Occipital lobe (tissue), 2 donors: ENCODE results near the gene PHF21B. TPM values are rescaled to one million over a fixed set of nuclear protein-coding genes. Genes with fewer than 3 reads are reported as not detected.

Source experiments
- DNase-seq: peaks from one replicate; lab custom pipeline; 2025; lab: John Stamatoyannopoulos, UW
- total RNA-seq: library from RNA; depleted of rRNA; stranded (reverse); fragments of >200 nt; gene quantifications from one replicate; pipeline ENCODE4 v1.2.3, GENCODE V29; 2014

Gene PHF21B
- total RNA-seq, 1 donor from 2014 or later, result 8.1 TPM

DNA sequence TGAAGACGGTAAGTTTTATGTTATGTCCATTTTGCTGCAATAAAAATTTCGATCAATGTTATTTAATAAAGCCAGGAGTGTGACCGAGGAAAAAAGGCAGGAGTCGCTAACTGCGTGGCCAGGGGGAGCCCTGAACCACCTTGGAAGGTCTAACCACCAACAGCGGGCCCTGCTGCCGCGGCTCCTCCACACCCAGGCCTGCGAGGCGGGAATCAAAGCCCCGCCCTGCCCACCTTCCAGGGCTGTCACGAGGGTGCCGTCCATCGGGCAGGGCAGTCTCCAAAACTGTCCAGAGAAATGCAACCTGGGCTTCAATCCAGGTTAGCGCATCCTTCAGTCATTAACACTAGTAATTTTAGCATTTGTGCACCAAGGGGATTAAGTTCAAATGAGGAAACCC lies 19.0 kb downstream of the PHF21B start:
- no peak for DNase-seq

DNA sequence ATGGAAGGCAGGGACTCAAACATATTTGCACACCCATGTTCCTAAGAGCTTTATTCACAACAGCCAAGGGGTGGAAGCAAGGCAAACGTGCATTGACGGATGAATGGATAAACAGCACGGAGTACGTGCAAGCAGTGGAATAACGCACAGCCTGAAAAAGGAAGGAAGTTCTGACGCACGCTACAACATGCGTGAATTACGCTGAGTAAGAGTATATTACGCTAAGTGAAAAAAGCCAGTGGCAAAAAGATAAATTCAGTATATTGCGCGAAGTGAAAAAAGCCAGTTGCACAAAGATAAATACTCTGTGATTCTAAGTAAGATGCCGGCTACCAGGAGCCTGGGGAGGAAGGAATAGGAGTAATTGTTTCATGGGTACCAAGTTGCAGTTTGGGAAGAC lies 19.5 kb downstream of the PHF21B start:
- no peak for DNase-seq

DNA sequence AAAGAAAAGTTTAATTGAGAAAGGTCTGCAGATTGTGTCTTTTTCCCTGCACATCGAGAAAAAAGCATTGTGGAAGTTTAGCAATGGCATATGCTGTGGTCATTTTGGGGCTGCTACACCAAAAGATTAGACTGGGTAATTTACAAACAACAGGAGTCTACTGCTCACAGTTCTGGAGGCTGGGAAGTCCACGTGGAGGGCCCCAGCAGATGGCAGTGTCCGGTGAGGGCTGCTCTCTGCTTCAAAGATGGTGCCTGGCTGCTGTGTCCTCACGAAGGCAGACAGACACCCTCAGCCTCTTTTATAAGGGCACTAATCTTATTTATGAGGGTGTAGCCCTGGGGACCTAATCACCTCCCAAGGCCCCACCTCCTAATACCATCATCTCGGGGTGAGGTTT lies 21.1 kb downstream of the PHF21B start:
- DNase-seq, result no peak

DNA sequence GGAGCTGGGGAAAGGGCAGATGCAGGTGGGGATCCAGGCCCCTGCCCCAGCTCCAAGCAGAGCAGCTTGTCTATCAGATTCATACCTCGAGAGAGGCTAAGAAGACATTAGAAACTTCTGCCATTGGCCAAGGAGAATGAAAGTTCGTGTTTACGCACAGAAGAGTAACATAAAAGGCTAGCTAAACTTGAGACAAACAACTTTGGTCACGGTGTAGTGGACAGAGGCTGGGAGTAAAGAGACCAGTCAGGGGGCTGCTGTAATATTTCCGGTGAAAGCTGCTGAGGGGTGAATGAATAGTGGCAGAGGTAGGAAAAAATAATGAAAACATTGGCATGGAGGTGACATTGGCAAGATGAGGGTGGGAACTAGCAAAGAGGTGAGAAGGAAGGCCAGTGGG lies 22.9 kb downstream of the PHF21B start:
- DNase-seq, result no peak

- no peak for DNase-seq
Observed at GRCh38 chr22:44985906-44986527, 23.8 kb downstream of the PHF21B start.

GRCh38 chr22:44983878-44984482 lies 25.8 kb downstream of the PHF21B start:
- no peak for DNase-seq

GRCh38 chr22:44982445-44982844 lies 27.4 kb downstream of the PHF21B start:
- no peak for DNase-seq

- DNase-seq, result no peak
Observed at GRCh38 chr22:44981857-44982256, 27.9 kb downstream of the PHF21B start.

DNA sequence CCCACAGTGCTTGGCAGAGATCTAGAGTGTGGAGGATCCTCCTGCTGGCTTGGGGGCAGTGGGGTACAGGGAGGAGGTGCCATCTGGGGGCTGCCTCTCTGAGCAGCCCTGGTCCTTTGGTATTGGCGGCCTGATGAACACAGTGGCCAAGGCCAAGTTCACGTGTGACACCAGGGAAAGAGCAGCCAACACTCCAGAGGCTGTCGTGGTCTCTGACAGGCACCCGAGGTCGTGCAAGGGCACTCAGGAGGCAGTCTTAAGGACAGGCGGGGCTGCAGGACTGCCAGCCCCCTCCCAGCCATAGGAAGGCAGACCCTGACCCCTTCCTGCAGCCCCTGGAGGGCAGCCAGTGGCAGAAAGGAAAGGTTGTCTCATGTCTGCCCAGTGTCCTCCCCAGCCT lies 30.7 kb downstream of the PHF21B start:
- DNase-seq, result no peak

GRCh38 chr22:44975427-44976262 lies 34.2 kb downstream of the PHF21B start:
- peak; percentile 29 for DNase-seq

DNA sequence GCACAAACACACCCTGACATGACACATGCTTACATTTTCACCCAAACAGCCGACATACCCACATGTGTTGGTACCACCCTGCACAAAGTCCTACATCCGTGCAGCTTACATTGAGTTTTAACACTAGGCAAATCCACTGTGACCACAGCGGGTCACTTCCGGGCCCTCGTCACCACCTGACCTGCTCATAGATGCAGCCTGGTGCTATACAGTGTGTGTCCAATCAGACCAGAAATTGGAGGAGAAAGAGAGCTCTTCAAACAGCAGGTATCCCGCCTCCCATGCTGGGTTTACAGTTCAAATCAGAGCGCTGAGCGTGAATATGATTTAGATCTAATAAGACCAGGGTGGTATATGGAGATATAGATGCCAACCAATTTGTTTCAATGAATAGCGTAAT lies 35.4 kb downstream of the PHF21B start:
- no peak for DNase-seq

- DNase-seq, result no peak
Observed at GRCh38 chr22:44973829-44974228, 36.0 kb downstream of the PHF21B start.

DNA sequence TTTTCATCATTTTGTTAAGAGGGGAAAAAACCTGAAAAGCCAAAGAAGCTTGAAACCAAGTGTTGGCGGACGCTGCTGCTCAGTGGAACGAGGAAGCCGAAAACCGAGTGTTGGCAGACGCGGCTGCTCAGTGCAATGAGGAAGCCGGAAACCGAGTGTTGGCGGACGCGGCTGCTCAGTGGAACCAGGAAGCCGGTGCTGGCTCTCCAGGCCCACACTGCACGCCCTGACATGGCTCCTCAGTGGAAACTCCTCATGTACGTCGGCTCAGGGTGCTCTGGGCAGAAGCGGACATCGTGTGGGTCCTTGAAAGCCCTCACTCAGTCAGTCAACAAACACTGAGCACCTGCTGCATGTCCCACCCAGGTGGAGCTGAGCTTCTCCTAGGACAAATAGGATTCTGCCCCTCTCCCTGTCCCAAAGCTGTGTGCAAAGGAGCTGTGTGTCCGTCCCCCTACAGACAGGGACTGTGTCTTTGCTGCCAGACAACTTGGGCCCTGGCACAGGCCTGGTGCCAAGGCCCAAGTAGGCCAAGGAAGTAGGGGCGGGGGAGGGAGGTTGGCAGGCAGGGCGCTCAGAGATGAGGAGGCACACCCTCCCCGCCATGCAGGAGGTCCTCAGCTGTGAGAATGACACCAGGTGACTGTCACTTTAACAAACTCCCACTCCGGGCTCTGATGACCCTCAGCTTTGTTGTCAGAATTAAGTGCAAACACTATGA lies 37.3 kb downstream of the PHF21B start:
- DNase-seq, result peak; percentile 17

GRCh38 chr22:44971651-44972362 lies 38.0 kb downstream of the PHF21B start:
- DNase-seq, result no peak

DNA sequence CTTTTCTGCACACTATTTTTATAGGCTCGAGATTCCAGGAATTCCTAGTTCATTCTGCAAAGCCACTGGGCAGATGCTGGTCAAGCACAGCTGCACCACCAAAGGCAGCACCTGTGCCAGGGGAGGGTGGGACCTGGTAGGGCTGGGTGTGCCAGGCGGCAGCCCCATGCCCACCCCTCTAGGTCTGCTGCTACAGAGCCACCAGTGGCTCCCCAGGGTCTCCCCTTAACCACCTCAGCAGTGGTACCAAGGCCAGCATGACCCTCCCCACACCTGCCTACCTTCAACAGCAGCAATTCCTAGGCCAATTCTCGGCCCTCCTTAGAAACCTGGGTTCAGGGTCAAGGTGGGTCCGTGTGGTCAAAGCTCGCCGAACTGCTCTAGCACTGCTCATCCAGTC lies 39.5 kb downstream of the PHF21B start:
- no peak for DNase-seq

DNA sequence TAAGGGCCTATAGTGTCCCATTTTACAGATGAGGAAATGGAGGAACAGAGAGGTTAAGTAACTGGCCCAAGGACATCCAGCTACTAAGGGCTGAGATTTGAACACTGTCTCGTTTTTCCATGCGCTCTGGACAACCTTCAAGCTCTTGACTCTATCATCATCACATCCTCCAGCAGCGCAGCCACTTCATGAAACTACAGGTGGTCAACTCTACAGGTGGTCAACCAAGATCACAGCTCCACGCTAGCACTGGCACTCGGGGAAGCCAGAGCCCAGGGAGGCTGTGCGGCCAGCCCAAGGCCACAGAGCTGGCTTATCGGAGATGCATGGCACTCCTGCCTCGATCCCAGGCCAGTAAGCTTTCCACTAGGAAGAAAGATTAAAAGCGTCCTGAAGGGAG lies 40.0 kb downstream of the PHF21B start:
- no peak for DNase-seq

- DNase-seq, result no peak
Observed at GRCh38 chr22:44968736-44969135, 41.1 kb downstream of the PHF21B start.

- no peak for DNase-seq
Observed at GRCh38 chr22:44965171-44965570, 44.6 kb downstream of the PHF21B start.

- no peak for DNase-seq
Observed at GRCh38 chr22:44964722-44965078, 45.1 kb downstream of the PHF21B start.

DNA sequence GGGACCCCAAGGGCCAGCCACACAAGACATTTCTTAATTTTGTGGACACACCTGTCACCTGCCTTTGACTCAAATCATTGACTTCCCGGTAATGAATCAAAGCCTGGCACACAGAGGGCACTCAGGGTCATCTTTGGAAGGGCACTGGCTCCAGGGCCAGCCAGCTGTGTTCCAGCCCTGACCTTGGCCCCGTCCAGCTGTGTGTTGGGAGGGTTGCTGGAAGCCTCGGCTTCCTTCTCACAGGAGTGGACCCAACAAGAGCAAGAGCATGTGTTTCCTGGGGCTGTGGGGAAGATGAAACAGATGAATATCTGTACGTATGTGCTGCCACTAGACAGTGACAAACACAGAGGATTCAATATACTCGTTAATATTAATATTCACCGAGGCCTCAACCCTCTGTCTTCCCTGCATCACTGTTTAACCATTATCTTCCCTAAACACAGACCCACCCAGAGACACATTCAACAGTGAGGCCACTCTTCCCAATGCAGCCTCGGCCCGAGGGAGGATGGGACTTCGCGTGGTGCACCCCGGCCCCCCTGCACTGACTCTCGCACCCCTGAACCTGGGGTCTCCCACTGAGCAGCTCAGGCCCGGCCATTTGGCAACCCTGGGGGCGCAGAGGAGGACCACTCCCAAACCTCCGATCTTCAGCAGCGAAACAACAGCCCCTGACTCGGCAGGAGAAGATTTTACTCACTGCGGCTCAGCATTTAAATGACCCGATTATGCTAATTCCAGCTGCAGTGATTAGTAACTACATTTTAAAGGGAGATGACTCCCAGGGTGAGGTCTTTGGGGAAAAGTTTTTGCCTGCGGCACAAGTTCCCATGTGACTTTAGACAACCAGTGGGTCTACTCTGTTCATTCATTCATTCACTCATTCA lies 45.7 kb downstream of the PHF21B start:
- no peak for DNase-seq
